ENCODE data around the gene TNIK.
A peak's percentile ranks its signal among the peaks of the same experiment; 100 is the strongest.

TNIK gene

GRCh38 chr3:171049861-171050444 is 410.3 kb downstream of the TNIK start:
- no peak overlapping the region for H2AFZ ChIP-seq (ENCODE audit: low read length)
- no peak overlapping the region for H3K9ac ChIP-seq (ENCODE audit: low read length)
- H3K27me3 ChIP-seq (ENCODE audit: insufficient read depth, low read length): no peaks in the 10 kb centered on the region
- H4K20me1 ChIP-seq (ENCODE audit: insufficient read depth, low read length): no peaks in the 10 kb centered on the region
- TF ChIP-seq CTCF (IDR thresholded peaks at IDR 0.05; ENCODE audit: low read length) (peak; percentile 54; the same call in 1 of the 2 replicates), EZH2 (IDR thresholded peaks at IDR 0.05; ENCODE audit: borderline replicate concordance, low read length) (no peak)
- H3K9me2 ChIP-seq (ENCODE audit: low read depth, low read length): no peaks in the 10 kb centered on the region
- H3K27ac ChIP-seq (ENCODE audit: low read depth, low read length, poor library complexity, severe bottlenecking): no peak overlapping the region
- no peaks in the 10 kb centered on the region for H3K9me3 ChIP-seq (ENCODE audit: low read length)
- no peak overlapping the region for H3K4me2 ChIP-seq (ENCODE audit: low read length)
- H3K4me1 ChIP-seq (ENCODE audit: insufficient read depth, low read length, severe bottlenecking): no peaks in the 10 kb centered on the region
- no peaks in the 10 kb centered on the region for H3K36me3 ChIP-seq (ENCODE audit: insufficient read depth, low read length)
- H3K4me3 ChIP-seq (ENCODE audit: low read depth, low read length, poor library complexity, severe bottlenecking): no peak overlapping the region
- no peaks in the 10 kb centered on the region for H3K79me2 ChIP-seq (ENCODE audit: insufficient read depth, low read length)
- no peaks in the 10 kb centered on the region for H3F3A ChIP-seq (ENCODE audit: insufficient read depth, low read length)

GRCh38 chr3:171046760-171047159 is 413.4 kb downstream of the TNIK start:
- H3K27ac ChIP-seq (ENCODE audit: low read depth, low read length, poor library complexity, severe bottlenecking): no peak overlapping the region
- H3K9me3 ChIP-seq (ENCODE audit: low read length): no peaks in the 10 kb centered on the region
- no peak overlapping the region for H3K4me3 ChIP-seq (ENCODE audit: low read depth, low read length, poor library complexity, severe bottlenecking)
- no peaks in the 10 kb centered on the region for H3K36me3 ChIP-seq (ENCODE audit: insufficient read depth, low read length)
- H3K4me2 ChIP-seq (ENCODE audit: low read length): no peak overlapping the region
- H3K9me2 ChIP-seq (ENCODE audit: low read depth, low read length): no peaks in the 10 kb centered on the region
- no peaks in the 10 kb centered on the region for H3K27me3 ChIP-seq (ENCODE audit: insufficient read depth, low read length)
- H3K9ac ChIP-seq (ENCODE audit: low read length): no peak overlapping the region
- H3K4me1 ChIP-seq (ENCODE audit: insufficient read depth, low read length, severe bottlenecking): no peaks in the 10 kb centered on the region
- TF ChIP-seq EZH2 (IDR thresholded peaks at IDR 0.05; ENCODE audit: borderline replicate concordance, low read length) (no peak), CTCF (IDR thresholded peaks at IDR 0.05; ENCODE audit: low read length) (no peak)
- no peak overlapping the region for H2AFZ ChIP-seq (ENCODE audit: low read length)
- no peaks in the 10 kb centered on the region for H3K79me2 ChIP-seq (ENCODE audit: insufficient read depth, low read length)
- no peaks in the 10 kb centered on the region for H4K20me1 ChIP-seq (ENCODE audit: insufficient read depth, low read length)
- H3F3A ChIP-seq (ENCODE audit: insufficient read depth, low read length): no peaks in the 10 kb centered on the region

- TF ChIP-seq EZH2 (IDR thresholded peaks at IDR 0.05; ENCODE audit: borderline replicate concordance, low read length): no peak
- TF ChIP-seq CTCF (IDR thresholded peaks at IDR 0.05; ENCODE audit: low read length): no peak
- Histone ChIP-seq H4K20me1 (ENCODE audit: insufficient read depth, low read length) (no peaks in the 10 kb centered on the region), H3K27ac (ENCODE audit: low read depth, low read length, poor library complexity, severe bottlenecking) (no peak overlapping the region), H3K79me2 (ENCODE audit: insufficient read depth, low read length) (no peaks in the 10 kb centered on the region), H3K9ac (ENCODE audit: low read length) (no peak overlapping the region), H3K4me3 (ENCODE audit: low read depth, low read length, poor library complexity, severe bottlenecking) (no peak overlapping the region), H3K27me3 (ENCODE audit: insufficient read depth, low read length) (no peaks in the 10 kb centered on the region), H2AFZ (ENCODE audit: low read length) (no peak overlapping the region), H3K4me2 (ENCODE audit: low read length) (no peak overlapping the region), H3F3A (ENCODE audit: insufficient read depth, low read length) (no peaks in the 10 kb centered on the region), H3K9me3 (ENCODE audit: low read length) (no peaks in the 10 kb centered on the region), H3K4me1 (ENCODE audit: insufficient read depth, low read length, severe bottlenecking) (no peaks in the 10 kb centered on the region), H3K36me3 (ENCODE audit: insufficient read depth, low read length) (no peaks in the 10 kb centered on the region), H3K9me2 (ENCODE audit: low read depth, low read length) (no peaks in the 10 kb centered on the region)
Measured at GRCh38 chr3:171044835-171045793, 415.1 kb downstream of the TNIK start.

All from OCI-LY1 (cell line).